Left ventricle myocardium superior (tissue), 1 donor: ENCODE measurements around the gene RSL1D1. TPM values are rescaled to one million over a fixed set of nuclear protein-coding genes. Genes with fewer than 3 reads are reported as not detected.

Source experiments
- ATAC-seq: fragments of 200-7000 bp; cut with Tn5 transposase; one replicate; pipeline ENCODE4 v1.9.1; 2020; ENCODE audit warnings: mild to moderate bottlenecking, moderate library complexity
- DNase-seq: peaks from one replicate; pipeline ENCODE4 v3.0.0-alpha.2; 2020
- intact Hi-C: fragments of 100-400 bp; cut with micrococcal nuclease; formaldehyde crosslinking; loops from one replicate; pipeline ENCODE4 v1.11.0; 2022
- total RNA-seq: library from RNA; stranded (reverse); fragmentation: NEBNext Ultra II Directional; extraction: Animal tissue kit (Norgen Biotek cat#: 25700); gene quantifications from one replicate; pipeline ENCODE4 v1.2.1, GENCODE V29; 2021
- donor health status: DM: no; HTN: yes; CAD: no; lungs with severe emphysema.

Gene RSL1D1
- total RNA-seq, 1 donor from 2014 or later = 119 TPM

GRCh38 chr16:11805556-11805955 lies 45.8 kb downstream of the RSL1D1 start:
- intact Hi-C loops = no loop called here
- DNase-seq (no peak), ATAC-seq (no peak)

DNA sequence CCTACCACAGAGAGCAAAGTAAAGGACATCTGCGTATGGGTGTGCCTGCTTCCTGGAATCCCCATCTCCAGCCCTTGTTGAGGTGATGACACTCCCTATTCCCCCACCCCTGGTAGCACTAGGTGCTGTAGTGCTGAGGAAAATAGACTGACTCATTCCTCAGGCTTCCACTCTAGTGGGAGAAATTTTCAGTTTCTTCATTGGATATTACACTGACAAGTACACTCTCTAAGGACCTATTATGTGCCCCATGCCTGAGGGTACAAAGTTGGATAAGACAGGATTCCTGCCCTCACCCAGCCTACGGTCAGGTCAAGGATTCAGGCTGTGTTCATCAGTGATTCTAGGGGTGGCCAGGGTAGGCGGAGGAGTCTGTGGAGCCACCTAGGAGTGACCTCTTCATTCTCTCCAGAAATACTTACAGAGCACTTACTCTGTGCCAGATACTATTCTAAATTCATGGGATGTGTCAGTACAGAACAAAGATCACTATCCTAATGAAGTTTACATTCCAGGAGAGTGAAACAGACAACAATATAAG lies 49.8 kb downstream of the RSL1D1 start:
- intact Hi-C loops = no loop called here
- ATAC-seq (no peak), DNase-seq (no peak)

- intact Hi-C loops = no loop called here
- DNase-seq = no peak
- no peak for ATAC-seq
Measured at GRCh38 chr16:11800382-11800718, 51.0 kb downstream of the RSL1D1 start.

- DNase-seq = no peak
- ATAC-seq = no peak
- intact Hi-C loops = loop anchor here (10.0 kb wide), 1 partner anchor 55 kb away; the partner anchor contains the start of gene TXNDC11
Measured at GRCh38 chr16:11799509-11800381, 51.6 kb downstream of the RSL1D1 start.

DNA sequence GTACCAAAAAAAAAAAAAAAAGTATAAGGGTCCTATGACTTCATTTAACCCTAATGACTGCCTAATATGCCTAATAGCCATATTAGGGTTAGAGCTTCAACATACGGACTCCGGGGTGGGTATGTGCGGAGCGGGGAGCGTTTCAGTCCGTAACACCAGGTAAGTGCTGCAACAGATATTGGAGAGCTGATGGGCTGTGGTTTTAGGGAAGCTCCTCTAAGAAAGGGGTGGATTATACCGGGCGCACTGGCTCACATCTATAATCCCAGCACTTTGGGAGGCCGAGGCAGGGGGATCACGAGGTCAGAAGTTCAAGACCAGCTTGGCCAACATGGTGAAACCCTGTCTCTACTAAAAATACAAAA lies 52.3 kb downstream of the RSL1D1 start:
- DNase-seq (no peak), ATAC-seq (no peak)
- intact Hi-C loops = loop anchor here (10.0 kb wide), 1 partner anchor 54 kb away; the partner anchor contains the start of gene TXNDC11

DNA sequence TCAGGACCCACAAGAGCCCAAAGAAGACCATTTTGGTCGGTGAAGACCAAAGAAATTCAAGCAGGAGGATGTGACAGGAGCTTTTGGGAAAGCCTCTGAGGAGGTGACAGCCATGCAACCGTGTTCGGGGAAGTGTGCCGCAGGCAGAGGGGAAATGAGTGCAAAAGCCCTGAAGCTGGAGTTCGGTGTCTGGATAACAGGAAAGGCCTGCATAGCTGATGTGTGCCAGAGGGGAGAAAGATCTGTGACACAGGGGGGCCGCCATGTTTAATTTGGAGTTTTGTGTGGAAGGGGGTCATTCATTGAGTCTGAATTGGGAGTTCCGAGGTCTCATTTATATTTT lies 53.4 kb downstream of the RSL1D1 start:
- DNase-seq = no peak
- peak; percentile 2 for ATAC-seq
- intact Hi-C loops = loop anchor here (10.0 kb wide), 1 partner anchor 53 kb away; the partner anchor contains the start of gene TXNDC11

- ATAC-seq (peak; percentile 98), DNase-seq (peak; percentile 99)
- intact Hi-C loops = loop anchor here (10.0 kb wide), 1 partner anchor 53 kb away; the partner anchor contains the start of gene TXNDC11
Measured at GRCh38 chr16:11797166-11797956, 54.0 kb downstream of the RSL1D1 start, which contains the start of gene ZC3H7A. ZC3H7A (minus strand) TSS chr16:11797258; CDS start chr16:11782354, 14,904 bp downstream.

DNA sequence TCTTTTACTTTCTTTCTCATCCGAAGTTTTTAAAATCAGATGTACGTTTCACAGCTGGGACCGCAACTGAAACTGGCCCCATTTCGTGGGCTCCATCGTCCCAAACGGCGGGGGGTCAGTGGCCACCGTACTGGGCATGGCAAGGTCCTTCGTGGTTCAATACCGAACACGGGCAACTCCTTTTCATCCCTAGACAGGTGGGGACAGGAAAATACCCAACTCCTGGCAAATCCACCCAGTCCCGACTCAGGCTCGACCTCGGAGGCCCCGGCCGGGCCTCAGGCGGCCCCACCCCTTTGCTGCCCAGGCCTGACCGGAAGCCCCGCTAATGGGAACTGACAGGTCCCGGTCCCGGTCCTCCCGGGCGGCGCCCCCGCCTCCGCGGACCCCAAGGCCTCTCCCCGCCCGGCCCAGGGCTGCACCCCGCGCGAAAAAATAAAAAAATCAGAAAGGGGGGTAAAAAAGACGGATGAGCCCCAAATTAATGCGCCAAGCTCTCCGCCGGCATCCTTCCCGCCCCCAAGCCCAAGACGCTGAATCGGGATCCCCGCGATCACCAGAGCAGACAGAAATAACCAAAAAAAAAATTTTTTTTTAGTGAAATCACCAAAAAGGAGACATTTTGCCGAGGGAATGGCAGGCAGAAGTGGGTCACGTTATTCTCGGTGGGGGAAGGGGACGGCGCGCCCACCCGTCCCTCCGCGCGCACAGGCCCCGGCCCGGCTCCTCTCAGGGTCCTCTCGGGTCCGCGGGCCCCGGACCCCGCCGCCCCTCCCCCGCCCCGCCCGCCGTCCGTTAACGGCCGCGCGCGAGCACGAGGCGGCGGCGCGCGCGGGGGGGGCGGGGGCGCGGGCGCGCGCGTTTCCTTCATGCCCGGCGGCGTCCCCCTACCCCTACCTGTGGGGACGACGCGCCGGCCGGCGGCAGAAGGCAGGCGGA lies 54.8 kb downstream of the RSL1D1 start:
- intact Hi-C loops = loop anchor here (10.0 kb wide), 1 partner anchor 52 kb away; the partner anchor contains the start of gene TXNDC11
- peak; percentile 80 for DNase-seq
- peak; percentile 53 for ATAC-seq

GRCh38 chr16:11795887-11796226 lies 55.5 kb downstream of the RSL1D1 start:
- ATAC-seq = no peak
- intact Hi-C loops = loop anchor here (10.0 kb wide), 1 partner anchor 51 kb away; the partner anchor contains the start of gene TXNDC11
- DNase-seq = no peak

GRCh38 chr16:11794996-11795886 lies 56.1 kb downstream of the RSL1D1 start:
- DNase-seq (no peak), ATAC-seq (no peak)
- intact Hi-C loops = loop anchor here (10.0 kb wide), 1 partner anchor 50 kb away; the partner anchor contains the start of gene TXNDC11

- DNase-seq (no peak), ATAC-seq (no peak)
- intact Hi-C loops = loop anchor here (10.0 kb wide), 1 partner anchor 50 kb away; the partner anchor contains the start of gene TXNDC11
Measured at GRCh38 chr16:11794447-11794846, 56.9 kb downstream of the RSL1D1 start.

- intact Hi-C loops = loop anchor here (10.0 kb wide), 1 partner anchor 49 kb away; the partner anchor contains the start of gene TXNDC11
- peak; percentile 54 for DNase-seq
- ATAC-seq = no peak
Measured at GRCh38 chr16:11793840-11794239, 57.5 kb downstream of the RSL1D1 start.

- DNase-seq = no peak
- intact Hi-C loops = loop anchor here (10.0 kb wide), 1 partner anchor 48 kb away; the partner anchor contains the start of gene TXNDC11
- no peak for ATAC-seq
Measured at GRCh38 chr16:11792410-11793241, 58.7 kb downstream of the RSL1D1 start.

DNA sequence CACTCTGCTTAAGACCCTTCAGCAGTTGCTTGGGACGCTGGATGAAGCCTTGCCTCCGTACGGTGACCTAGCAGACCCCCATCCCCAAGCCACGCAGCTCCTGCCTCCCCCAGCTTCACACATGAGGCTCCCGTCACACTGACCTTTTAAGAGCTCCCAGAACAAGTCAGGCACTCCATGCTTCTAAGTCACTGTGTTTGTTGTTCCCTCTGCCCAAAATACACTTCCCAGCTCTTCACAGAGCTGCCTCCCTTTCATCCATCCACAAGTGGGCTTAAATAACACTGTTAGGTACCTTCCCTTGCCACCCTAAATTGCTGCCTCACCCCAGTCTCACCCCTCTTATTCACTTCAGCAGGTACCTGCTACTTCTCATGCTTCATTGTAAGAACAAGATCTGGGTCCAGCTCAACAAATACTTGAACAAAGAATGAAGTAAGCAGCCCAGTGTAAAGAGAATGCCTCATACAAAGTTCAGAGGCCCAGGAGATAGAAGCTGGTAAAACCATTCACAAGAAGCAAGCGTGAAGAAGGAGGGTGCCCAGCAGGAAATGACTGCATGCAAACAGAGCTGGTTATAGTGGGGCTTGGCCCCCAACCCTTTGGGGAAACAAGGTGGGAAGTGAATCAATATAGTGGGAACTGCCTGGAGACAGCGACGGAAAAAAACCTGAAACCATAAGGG lies 60.1 kb downstream of the RSL1D1 start:
- DNase-seq = no peak
- peak; percentile 13 for ATAC-seq
- intact Hi-C loops = loop anchor here (10.0 kb wide), 1 partner anchor 46 kb away; the partner anchor contains the start of gene TXNDC11

DNA sequence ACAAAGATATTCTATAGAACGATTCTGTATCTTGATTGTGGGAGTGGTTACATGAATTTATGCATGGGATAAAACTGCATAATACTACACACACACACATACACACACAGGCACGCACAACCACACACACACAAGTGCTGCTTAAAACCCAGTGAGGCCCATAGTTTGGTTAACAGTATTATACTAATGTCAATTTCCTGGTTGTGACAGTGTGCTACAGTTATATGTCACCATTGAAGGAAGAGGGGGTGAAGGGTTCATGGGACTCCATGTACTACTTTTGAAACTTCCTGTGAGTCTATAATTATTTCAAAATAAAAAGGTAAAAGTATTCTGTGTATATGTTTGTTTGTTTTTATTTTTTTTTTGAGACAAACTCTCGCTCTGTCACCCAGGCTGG lies 62.4 kb downstream of the RSL1D1 start:
- no peak for DNase-seq
- ATAC-seq = no peak
- intact Hi-C loops = no loop called here
